IMR-90 (cell line): ENCODE data around the gene WAC. TPM values are rescaled to one million over a fixed set of nuclear protein-coding genes. Genes with fewer than 3 reads are reported as not detected.

ENCODE experiments used
- ATAC-seq: fragments of 200-7000 bp; cut with Tn5 transposase; 2 replicates; pipeline ENCODE4 v1.9.1; 2020; ENCODE audit warnings: low read depth, mild to moderate bottlenecking, moderate library complexity
- BruUV-seq: library from RNA; stranded (reverse); fragments of 400-500 nt; replicated peaks from 2 replicates; lab custom pipeline; 2021; lab: Mats Ljungman, UMichigan
- CTCF ChIA-PET: fragments of 300-600 bp; formaldehyde crosslinking; extraction: SDS; loops from one replicate; lab custom pipeline; 2021; ENCODE audit warnings: antibody characterized with exemption; lab: Yijun Ruan, JAX
- POLR2A ChIA-PET: fragments of 300-600 bp; sonication (Branson Sonifier 250); formaldehyde crosslinking; loops from one replicate; lab custom pipeline; 2022; ENCODE audit warnings: antibody characterized with exemption; ENCODE audit not compliant: unreplicated experiment; lab: Charles Lee
- DNase-seq: peaks from one replicate; pipeline ENCODE4 v3.0.0; 2013
- H2AFZ ChIP-seq: replicated peaks from 2 replicates; pipeline ENCODE3; 2013; ENCODE audit warnings: low read length, mild to moderate bottlenecking; ENCODE audit not compliant: poor library complexity
- H2AK5ac ChIP-seq: 2 replicates; pipeline ENCODE4 v1.6.1; 2013; ENCODE audit warnings: low read depth, low read length, inconsistent platforms
- H2AK9ac ChIP-seq: replicated peaks from 2 replicates; pipeline ENCODE3; 2013; ENCODE audit warnings: mild to moderate bottlenecking, low read depth, low read length, moderate library complexity; ENCODE audit not compliant: poor library complexity
- H2BK120ac ChIP-seq: 2 replicates; pipeline ENCODE4 v1.6.1; 2013; ENCODE audit warnings: low read depth, low read length, inconsistent platforms
- H2BK15ac ChIP-seq: 3 replicates; pipeline ENCODE4 v1.6.1; 2013; ENCODE audit warnings: low read depth, low read length, inconsistent platforms
- H2BK20ac ChIP-seq: 2 replicates; pipeline ENCODE4 v1.6.1; 2013; ENCODE audit warnings: low read depth, mild to moderate bottlenecking, inconsistent platforms, low read length, moderate library complexity
- H2BK5ac ChIP-seq: 2 replicates; pipeline ENCODE4 v1.6.1; 2013; ENCODE audit warnings: mild to moderate bottlenecking, low read depth, low read length, inconsistent platforms; ENCODE audit not compliant: poor library complexity, severe bottlenecking
- H3K14ac ChIP-seq: replicated peaks from 2 replicates; pipeline ENCODE4 v1.6.1; 2013; ENCODE audit warnings: low read depth, low read length, inconsistent platforms
- H3K18ac ChIP-seq: 2 replicates; pipeline ENCODE4 v1.6.1; 2013; ENCODE audit warnings: low read depth, low read length, control low read depth
- H3K23ac ChIP-seq: 2 replicates; pipeline ENCODE4 v1.6.1; 2013; ENCODE audit warnings: low read depth, low read length, inconsistent platforms
- H3K27ac ChIP-seq: 2 replicates; pipeline ENCODE4 v1.5.1; 2013; ENCODE audit warnings: mild to moderate bottlenecking, control low read depth, low read length; ENCODE audit not compliant: insufficient read depth
- H3K27me3 ChIP-seq: 2 replicates; pipeline ENCODE4 v1.6.1; 2013; ENCODE audit warnings: low read length; ENCODE audit not compliant: control insufficient read depth, insufficient read depth
- H3K36me3 ChIP-seq: 2 replicates; pipeline ENCODE4 v1.6.1; 2013; ENCODE audit warnings: low read length, mixed read lengths; ENCODE audit not compliant: control insufficient read depth, insufficient read depth
- H3K4ac ChIP-seq: 2 replicates; pipeline ENCODE4 v1.6.1; 2013; ENCODE audit warnings: low read depth, low read length, inconsistent platforms
- H3K4me1 ChIP-seq: 2 replicates; pipeline ENCODE4 v1.6.1; 2013; ENCODE audit warnings: low read length, mixed read lengths; ENCODE audit not compliant: control insufficient read depth, insufficient read depth
- H3K4me2 ChIP-seq: 2 replicates; pipeline ENCODE4 v1.6.1; 2013; ENCODE audit warnings: low read depth, mild to moderate bottlenecking, control low read depth, low read length, moderate library complexity
- H3K4me3 ChIP-seq: 2 replicates; pipeline ENCODE4 v1.5.1; 2013; ENCODE audit warnings: low read depth, mild to moderate bottlenecking, control low read depth, low read length, moderate library complexity; ENCODE audit not compliant: insufficient read depth
- H3K56ac ChIP-seq: 2 replicates; pipeline ENCODE4 v1.6.1; 2013; ENCODE audit warnings: low read length, inconsistent platforms; ENCODE audit not compliant: insufficient read depth; ENCODE audit errors: extremely low read depth
- H3K79me1 ChIP-seq, 2 experiments: 2 replicates each; pipeline ENCODE4 v1.6.1; 2013; ENCODE audit warnings: low read length in 2 of 2, inconsistent platforms in 1 of 2, low read depth in 1 of 2
- H3K9ac ChIP-seq: 2 replicates; pipeline ENCODE4 v1.6.1; 2013; ENCODE audit warnings: low read depth, low read length, control low read depth
- H3K9me1 ChIP-seq: 2 replicates; pipeline ENCODE4 v1.6.1; 2013; ENCODE audit warnings: low read length, inconsistent platforms; ENCODE audit not compliant: insufficient read depth
- H3K9me3 ChIP-seq: 2 replicates; pipeline ENCODE4 v1.6.1; 2013; ENCODE audit warnings: low read length; ENCODE audit not compliant: control insufficient read depth, insufficient read depth
- H4K20me1 ChIP-seq: 2 replicates; pipeline ENCODE4 v1.6.1; 2013; ENCODE audit warnings: low read length, inconsistent platforms; ENCODE audit not compliant: insufficient read depth
- H4K5ac ChIP-seq: 2 replicates; pipeline ENCODE4 v1.6.1; 2013; ENCODE audit warnings: mild to moderate bottlenecking, low read depth, low read length, control low read depth
- H4K8ac ChIP-seq, 2 experiments: 2 replicates each; pipeline ENCODE4 v1.6.1; 2013; ENCODE audit warnings: low read depth in 2 of 2, low read length in 2 of 2, control low read depth in 1 of 2, inconsistent platforms in 1 of 2
- H4K91ac ChIP-seq: 2 replicates; pipeline ENCODE4 v1.6.1; 2013; ENCODE audit warnings: low read depth, low read length, inconsistent platforms; ENCODE audit not compliant: insufficient read depth
- BHLHE40 ChIP-seq: fragments of 150-350 bp; IDR thresholded peaks from 2 replicates; pipeline ENCODE4 v1.6.1; 2016; ENCODE audit warnings: mild to moderate bottlenecking, low read depth, low read length
- CEBPB ChIP-seq: IDR thresholded peaks from 2 replicates; pipeline ENCODE4 v1.6.1; 2012; ENCODE audit warnings: low read depth, low read length, improper control_type of control experiment
- CHD1 ChIP-seq: IDR thresholded peaks from 2 replicates; pipeline ENCODE4 v1.6.1; 2012; ENCODE audit warnings: low read depth, low read length, improper control_type of control experiment
- CTCF ChIP-seq: conservative IDR thresholded peaks from 2 replicates; pipeline ENCODE4 v1.5.1; 2012; ENCODE audit warnings: mild to moderate bottlenecking, low read depth, low read length, improper control_type of control experiment
- ELK1 ChIP-seq: fragments of 150-350 bp; IDR thresholded peaks from 2 replicates; pipeline ENCODE4 v1.6.1; 2016; ENCODE audit warnings: low read depth, mild to moderate bottlenecking, low read length, moderate library complexity, borderline replicate concordance
- FOS ChIP-seq: fragments of 150-350 bp; IDR thresholded peaks from 2 replicates; pipeline ENCODE4 v1.6.1; 2016; ENCODE audit warnings: low read depth, low read length
- MAFK ChIP-seq: IDR thresholded peaks from 2 replicates; pipeline ENCODE4 v1.6.1; 2012; ENCODE audit warnings: low read depth, low read length, improper control_type of control experiment
- MAZ ChIP-seq: IDR thresholded peaks from 2 replicates; pipeline ENCODE4 v1.6.1; 2012; ENCODE audit warnings: low read depth, mild to moderate bottlenecking, low read length, improper control_type of control experiment, moderate library complexity, borderline replicate concordance
- MXI1 ChIP-seq: IDR thresholded peaks from 2 replicates; pipeline ENCODE4 v1.6.1; 2012; ENCODE audit warnings: low read depth, mild to moderate bottlenecking, low read length, moderate library complexity, borderline replicate concordance
- NFE2L2 ChIP-seq: fragments of 150-350 bp; IDR thresholded peaks from 2 replicates; pipeline ENCODE4 v1.6.1; 2016; ENCODE audit warnings: low read depth, mild to moderate bottlenecking, low read length
- POLR2A ChIP-seq: IDR thresholded peaks from 2 replicates; pipeline ENCODE4 v1.6.1; 2012; ENCODE audit warnings: mild to moderate bottlenecking, low read depth, low read length
- RAD21 ChIP-seq: IDR thresholded peaks from 2 replicates; pipeline ENCODE4 v1.6.1; 2012; ENCODE audit warnings: low read length, improper control_type of control experiment
- RCOR1 ChIP-seq: IDR thresholded peaks from 2 replicates; pipeline ENCODE4 v1.6.1; 2012; ENCODE audit warnings: mild to moderate bottlenecking, low read length, improper control_type of control experiment; ENCODE audit not compliant: insufficient replicate concordance
- RFX5 ChIP-seq: IDR thresholded peaks from 2 replicates; pipeline ENCODE4 v1.8.0; 2012; ENCODE audit warnings: low read depth, mild to moderate bottlenecking, low read length, moderate library complexity
- SMC3 ChIP-seq: fragments of 150-350 bp; IDR thresholded peaks from 2 replicates; pipeline ENCODE4 v1.6.1; 2016; ENCODE audit warnings: low read depth, mild to moderate bottlenecking, antibody characterized with exemption, low read length, moderate library complexity
- WGBS, 2 experiments: methylation state at CpG; one replicate each; pipeline versions ENCODE4 v1.1.5 to v1.1.7; 2013; ENCODE audit warnings: missing lambda C conversion rate in 2 of 2; ENCODE audit not compliant: insufficient read length in 1 of 2; ENCODE audit errors: extremely low coverage in 2 of 2; 5-methylcytosine and 5-hydroxymethylcytosine counted together
- dilution Hi-C: fragments of 300-500 bp; cut with HindIII; formaldehyde crosslinking; loops from one replicate; pipeline ENCODE4 v1.14.3; 2018; ENCODE audit warnings: low sequenced_read_pairs; ENCODE audit not compliant: unreplicated experiment
- in situ Hi-C: fragments of 300-500 bp; cut with MboI; formaldehyde crosslinking; loops from 3 replicates; pipeline ENCODE4 v1.14.3; 2019; ENCODE audit warnings: low sequenced_read_pairs, inconsistent platforms, mixed read lengths
- intact Hi-C: fragments of 100-400 bp; cut with micrococcal nuclease; formaldehyde crosslinking; loops from 2 replicates; pipeline ENCODE4 v1.10.0; 2022
- polyA plus RNA-seq, 3 experiments: library from polyadenylated mRNA; depleted of rRNA; stranded (reverse); fragments of >200 nt; gene quantifications; 2 replicates each; pipeline ENCODE4 v1.2.3, GENCODE V29; 2012; ENCODE audit warnings: low replicate concordance in 1 of 3
- total RNA-seq: library from RNA; depleted of rRNA; stranded (reverse); fragments of >200 nt; gene quantifications from 2 replicates; pipeline ENCODE4 v1.2.3, GENCODE V29; 2012
- TF ChIP-seq, protein P1 (sequence below): fragments of 150-350 bp; IDR thresholded peaks from 2 replicates; pipeline ENCODE4 v1.6.1; 2017; ENCODE audit warnings: mild to moderate bottlenecking, antibody characterized with exemption, low read length, low read depth

The WAC gene
- total and polyA plus RNA-seq, 2 of the 4 experiments (the other 2 are of a cell fraction), result 39.6 to 52.2 TPM

DNA sequence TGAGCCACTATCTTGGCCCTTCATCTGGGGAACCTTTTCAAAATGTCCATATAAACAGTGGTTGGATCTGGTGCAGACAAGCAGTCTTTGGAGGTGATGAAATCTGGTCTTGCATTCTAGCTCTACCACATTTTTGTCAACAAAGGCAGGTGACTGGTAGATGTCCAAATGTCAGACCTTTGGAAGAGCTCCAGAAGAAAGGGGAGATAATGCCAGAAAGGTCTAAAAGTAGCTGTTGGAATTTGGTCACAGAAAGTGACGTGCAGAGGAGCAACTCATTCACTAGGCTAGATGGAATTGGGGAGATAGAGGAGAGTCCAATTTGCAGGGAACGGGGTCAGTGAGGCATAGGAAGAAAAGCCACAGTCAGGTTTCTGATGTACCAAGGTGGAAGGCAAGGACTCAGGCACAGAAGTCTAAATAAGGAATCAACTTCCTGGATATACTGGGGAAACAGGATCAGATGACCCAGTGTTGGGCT lies 36.4 kb upstream of the WAC start:
- Histone ChIP-seq H2BK120ac (no peak overlapping the region), H4K8ac (no peak overlapping the region), H3K56ac (no peak overlapping the region), H3K14ac (no peak overlapping the region), H2AK5ac (no peak overlapping the region), H3K18ac (no peak overlapping the region), H4K91ac (no peak overlapping the region), H2AK9ac (no peak overlapping the region), H2BK15ac (no peak overlapping the region), H3K27me3 (peaks cover 7% of the 10 kb centered on the region), H3K27ac (no peak overlapping the region), H3K36me3 (no peaks in the 10 kb centered on the region), H3K9me1 (no peaks in the 10 kb centered on the region), H4K20me1 (no peaks in the 10 kb centered on the region), H2BK20ac (no peak overlapping the region), H4K5ac (no peak overlapping the region), H2AFZ (no peak overlapping the region), H3K9ac (no peak overlapping the region), H3K9me3 (no peaks in the 10 kb centered on the region), H3K4ac (no peak overlapping the region), H2BK5ac (no peak overlapping the region), H3K4me2 (no peak overlapping the region), H3K4me1 (no peaks in the 10 kb centered on the region), H3K4me3 (no peak overlapping the region), H3K79me1 (no peaks in the 10 kb centered on the region), H3K23ac (no peak overlapping the region)
- TF ChIP-seq CEBPB, result no peak
- TF ChIP-seq BHLHE40, result no peak
- no peak for TF ChIP-seq MAFK
- TF ChIP-seq RFX5, result no peak
- TF ChIP-seq ELK1, result no peak
- TF ChIP-seq RAD21, result no peak
- TF ChIP-seq NFE2L2, result no peak
- TF ChIP-seq POLR2A, result no peak
- TF ChIP-seq MXI1, result no peak
- TF ChIP-seq SMC3, result no peak
- TF ChIP-seq FOS, result no peak
- TF ChIP-seq, protein P1, sequence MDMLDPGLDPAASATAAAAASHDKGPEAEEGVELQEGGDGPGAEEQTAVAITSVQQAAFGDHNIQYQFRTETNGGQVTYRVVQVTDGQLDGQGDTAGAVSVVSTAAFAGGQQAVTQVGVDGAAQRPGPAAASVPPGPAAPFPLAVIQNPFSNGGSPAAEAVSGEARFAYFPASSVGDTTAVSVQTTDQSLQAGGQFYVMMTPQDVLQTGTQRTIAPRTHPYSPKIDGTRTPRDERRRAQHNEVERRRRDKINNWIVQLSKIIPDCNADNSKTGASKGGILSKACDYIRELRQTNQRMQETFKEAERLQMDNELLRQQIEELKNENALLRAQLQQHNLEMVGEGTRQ, result no peak
- no peak for TF ChIP-seq RCOR1
- TF ChIP-seq MAZ, result no peak
- TF ChIP-seq CTCF, result no peak
- no peak for TF ChIP-seq CHD1
- no TSS peak for BruUV-seq
- ATAC-seq (no peak), DNase-seq (no peak)
- dilution Hi-C loops (no loop called here), intact Hi-C loops (no loop called here), in situ Hi-C loops (no loop called here)
- ChIA-PET POLR2A (no interaction called here), CTCF (no interaction called here)
- 67% methylated on average over 2 of the region's 2 CpGs; no CpG with 5 or more reads in 1 of the 2 experiments for WGBS, 2 experiments
